Liver (tissue), 9 donors: ENCODE measurements around the gene XCR1. TPM values are rescaled to one million over a fixed set of nuclear protein-coding genes. Genes with fewer than 3 reads are reported as not detected.

Experiments
- DNase-seq: peaks from one replicate; pipeline ENCODE4 v3.0.0-alpha.2; 2017; ENCODE audit warnings: low spot score
- H3K27ac ChIP-seq, 2 donors: one replicate each; pipeline ENCODE4 v1.7.0; 2013; ENCODE audit warnings: inconsistent platforms in 2 of 2, low read length in 2 of 2, control low read depth in 1 of 2, low read depth in 1 of 2, mild to moderate bottlenecking in 1 of 2
- H3K27me3 ChIP-seq, 4 donors: one replicate each; pipeline versions ENCODE4 v1.6.1 to v1.7.0; 2013; ENCODE audit warnings: low read length in 3 of 4, inconsistent platforms in 1 of 4, mild to moderate bottlenecking in 1 of 4, moderate library complexity in 1 of 4; ENCODE audit not compliant: control insufficient read depth in 4 of 4, insufficient read depth in 4 of 4
- H3K36me3 ChIP-seq, 4 donors: one replicate each; pipeline versions ENCODE4 v1.6.1 to v1.7.0; 2013; ENCODE audit warnings: low read length in 3 of 4, mild to moderate bottlenecking in 3 of 4, low read depth in 1 of 4, moderate library complexity in 1 of 4; ENCODE audit not compliant: control insufficient read depth in 4 of 4, insufficient read depth in 3 of 4
- H3K4me1 ChIP-seq, 4 donors: one replicate each; pipeline versions ENCODE4 v1.6.1 to v1.7.0; 2013; ENCODE audit warnings: low read length in 3 of 4, mild to moderate bottlenecking in 3 of 4, moderate library complexity in 1 of 4; ENCODE audit not compliant: control insufficient read depth in 4 of 4, insufficient read depth in 4 of 4
- H3K4me3 ChIP-seq, 3 donors: one replicate each; pipeline versions ENCODE4 v1.6.1 to v1.7.0; 2013; ENCODE audit warnings: low read length in 3 of 3, control low read depth in 1 of 3, low read depth in 1 of 3, mild to moderate bottlenecking in 1 of 3
- H3K9ac ChIP-seq, 2 donors: one replicate each; pipeline ENCODE4 v1.7.0; 2013; ENCODE audit warnings: low read length in 2 of 2, mild to moderate bottlenecking in 2 of 2, moderate library complexity in 2 of 2, control low read depth in 1 of 2, low read depth in 1 of 2
- H3K9me3 ChIP-seq, 4 donors: one replicate each; pipeline versions ENCODE4 v1.6.1 to v1.7.0; 2013; ENCODE audit warnings: low read length in 3 of 4; ENCODE audit not compliant: control insufficient read depth in 4 of 4
- ATF3 ChIP-seq: IDR thresholded peaks from 2 replicates; pipeline ENCODE4 v1.6.1; 2016; ENCODE audit warnings: antibody characterized with exemption
- CTCF ChIP-seq: fragments of 150-350 bp; IDR thresholded peaks from 2 replicates; pipeline ENCODE4 v1.5.1; 2017; ENCODE audit warnings: improper control_type of control experiment, low read depth, low read length; ENCODE audit not compliant: missing input control
- EGR1 ChIP-seq, 2 donors: IDR thresholded peaks; 2 replicates each; pipeline ENCODE4 v1.6.1; 2016 to 2018; ENCODE audit warnings: antibody characterized with exemption in 2 of 2, low read depth in 2 of 2
- FOXA1 ChIP-seq: IDR thresholded peaks from 2 replicates; pipeline ENCODE4 v1.6.1; 2016; ENCODE audit warnings: antibody characterized with exemption
- FOXA2 ChIP-seq: IDR thresholded peaks from 2 replicates; pipeline ENCODE4 v1.6.1; 2016; ENCODE audit warnings: antibody characterized with exemption
- GABPA ChIP-seq, 2 donors: IDR thresholded peaks in 1 of 2; conservative IDR thresholded peaks in 1 of 2; 2 replicates each; pipeline ENCODE4 v1.6.1; 2016; ENCODE audit warnings: antibody characterized with exemption in 2 of 2, mild to moderate bottlenecking in 1 of 2, moderate library complexity in 1 of 2
- HNF4A ChIP-seq, 2 donors: conservative IDR thresholded peaks; 2 replicates each; pipeline ENCODE4 v1.6.1; 2016; ENCODE audit warnings: antibody characterized with exemption in 2 of 2, mild to moderate bottlenecking in 2 of 2
- HNF4G ChIP-seq: IDR thresholded peaks from 2 replicates; pipeline ENCODE4 v1.6.1; 2016; ENCODE audit warnings: antibody characterized with exemption
- JUND ChIP-seq, 2 donors: IDR thresholded peaks; 2 replicates each; pipeline ENCODE4 v1.6.1; 2016; ENCODE audit warnings: antibody characterized with exemption in 2 of 2
- MAX ChIP-seq: IDR thresholded peaks from 2 replicates; pipeline ENCODE4 v1.6.1; 2016; ENCODE audit warnings: antibody characterized with exemption
- NR2F2 ChIP-seq: IDR thresholded peaks from 2 replicates; pipeline ENCODE4 v1.6.1; 2016; ENCODE audit warnings: antibody characterized with exemption
- RAD21 ChIP-seq, 2 donors: IDR thresholded peaks; 2 replicates each; pipeline ENCODE4 v1.6.1; 2016; ENCODE audit warnings: antibody characterized with exemption in 2 of 2, mild to moderate bottlenecking in 2 of 2
- REST ChIP-seq: IDR thresholded peaks from 2 replicates; pipeline ENCODE4 v1.6.1; 2016; ENCODE audit warnings: antibody characterized with exemption, mild to moderate bottlenecking
- RXRA ChIP-seq, 2 donors: IDR thresholded peaks; 2 replicates each; pipeline ENCODE4 v1.6.1; 2017 to 2018; ENCODE audit warnings: antibody characterized with exemption in 2 of 2, mild to moderate bottlenecking in 1 of 2
- SP1 ChIP-seq: IDR thresholded peaks from 2 replicates; pipeline ENCODE4 v1.6.1; 2018; ENCODE audit warnings: antibody characterized with exemption, mild to moderate bottlenecking
- TAF1 ChIP-seq: conservative IDR thresholded peaks from 2 replicates; pipeline ENCODE4 v1.6.1; 2016; ENCODE audit warnings: antibody characterized with exemption, mild to moderate bottlenecking
- YY1 ChIP-seq: IDR thresholded peaks from 2 replicates; pipeline ENCODE4 v1.6.1; 2016; ENCODE audit warnings: antibody characterized with exemption, mild to moderate bottlenecking
- ZBTB33 ChIP-seq: IDR thresholded peaks from 2 replicates; pipeline ENCODE4 v1.6.1; 2016; ENCODE audit warnings: antibody characterized with exemption
- WGBS: extraction: QIAGEN DNeasy Blood & Tissue Kit; methylation state at CpG from one replicate; pipeline ENCODE4 v1.1.7; 2013; 5-methylcytosine and 5-hydroxymethylcytosine counted together
- polyA plus RNA-seq, 2 donors: library from polyadenylated mRNA; stranded (reverse) in 1 of 2; unstranded in 1 of 2; fragments of 200-250 nt in 1 of 2; fragments of >200 nt in 1 of 2; fragmentation: Nextera tagmentation in 1 of 2; extraction: Ambion mirVana in 1 of 2; gene quantifications; one replicate each; pipeline versions ENCODE4 v1.2.1 to v1.2.3, GENCODE V29; 2013 to 2015
- total RNA-seq, 2 donors: library from RNA; depleted of rRNA; stranded (reverse); fragments of >200 nt; gene quantifications; one replicate each; pipeline ENCODE4 v1.2.3, GENCODE V29; 2014
- donor health status: healthy.
- donor health status: healthy.
- donor health status: healthy.
- donor health status: healthy.
- donor health status: healthy.

The XCR1 gene
- total and polyA plus RNA-seq, 4 donors: under 0.01 to 0.08 (median 0.03) TPM; not detected in 1

- 92% methylated on average over 2 of the region's 2 CpGs for WGBS
- no peak for DNase-seq
- TF ChIP-seq JUND (IDR thresholded peaks at IDR 0.05): no peak
- TF ChIP-seq RXRA (IDR thresholded peaks at IDR 0.05): no peak
- no peak for TF ChIP-seq HNF4A (conservative IDR thresholded peaks at IDR 0.05)
- TF ChIP-seq RAD21 (IDR thresholded peaks at IDR 0.05): no peak
- no peak for TF ChIP-seq NR2F2
- TF ChIP-seq ATF3: no peak
- TF ChIP-seq GABPA (IDR thresholded peaks at IDR 0.05 in 1 of 2, conservative IDR thresholded peaks at IDR 0.05 in 1 of 2): no peak
- TF ChIP-seq REST: no peak
- no peak for TF ChIP-seq EGR1 (IDR thresholded peaks at IDR 0.05; ENCODE audit: low read depth in 2 of 2)
- no peak for TF ChIP-seq FOXA1
- no peak for TF ChIP-seq TAF1
- no peak for TF ChIP-seq FOXA2
- TF ChIP-seq YY1: no peak
- no peak for TF ChIP-seq ZBTB33
- TF ChIP-seq MAX: no peak
- no peak for TF ChIP-seq HNF4G
- TF ChIP-seq CTCF: no peak
- TF ChIP-seq SP1: no peak
- no peak overlapping the region for H3K27ac ChIP-seq
- no peaks in the 10 kb centered on the region for H3K9me3 ChIP-seq
- no peak overlapping the region for H3K4me3 ChIP-seq
- H3K27me3 ChIP-seq: no peaks in the 10 kb centered on the region
- H3K9ac ChIP-seq: no peak overlapping the region
- H3K36me3 ChIP-seq: peaks cover 10 to 79% (median 49%) of the 10 kb centered on the region in 4 donors
- H3K4me1 ChIP-seq: no peaks in the 10 kb centered on the region
These were observed 58.6 kb downstream of the XCR1 start for GRCh38 chr3:45968706-45969105.
